NB4 (cell line): ENCODE results near the gene QSOX2.
"Not testable (repeated sequence)": the region's sequence is repeated elsewhere in the genome, so short reads cannot be mapped to it uniquely, and the experiment has no call there.

Experiments used
- POLR2A ChIP-seq: IDR thresholded peaks from 2 replicates; pipeline ENCODE4 v1.6.1; 2011; ENCODE audit warnings: mild to moderate bottlenecking; ENCODE audit not compliant: insufficient read length; ENCODE audit errors: extremely low read depth
- TF ChIP-seq, protein P1 (sequence below): IDR thresholded peaks from one replicate; pipeline ENCODE4 v1.5.1; 2012; ENCODE audit warnings: low read depth, low read length

DNA sequence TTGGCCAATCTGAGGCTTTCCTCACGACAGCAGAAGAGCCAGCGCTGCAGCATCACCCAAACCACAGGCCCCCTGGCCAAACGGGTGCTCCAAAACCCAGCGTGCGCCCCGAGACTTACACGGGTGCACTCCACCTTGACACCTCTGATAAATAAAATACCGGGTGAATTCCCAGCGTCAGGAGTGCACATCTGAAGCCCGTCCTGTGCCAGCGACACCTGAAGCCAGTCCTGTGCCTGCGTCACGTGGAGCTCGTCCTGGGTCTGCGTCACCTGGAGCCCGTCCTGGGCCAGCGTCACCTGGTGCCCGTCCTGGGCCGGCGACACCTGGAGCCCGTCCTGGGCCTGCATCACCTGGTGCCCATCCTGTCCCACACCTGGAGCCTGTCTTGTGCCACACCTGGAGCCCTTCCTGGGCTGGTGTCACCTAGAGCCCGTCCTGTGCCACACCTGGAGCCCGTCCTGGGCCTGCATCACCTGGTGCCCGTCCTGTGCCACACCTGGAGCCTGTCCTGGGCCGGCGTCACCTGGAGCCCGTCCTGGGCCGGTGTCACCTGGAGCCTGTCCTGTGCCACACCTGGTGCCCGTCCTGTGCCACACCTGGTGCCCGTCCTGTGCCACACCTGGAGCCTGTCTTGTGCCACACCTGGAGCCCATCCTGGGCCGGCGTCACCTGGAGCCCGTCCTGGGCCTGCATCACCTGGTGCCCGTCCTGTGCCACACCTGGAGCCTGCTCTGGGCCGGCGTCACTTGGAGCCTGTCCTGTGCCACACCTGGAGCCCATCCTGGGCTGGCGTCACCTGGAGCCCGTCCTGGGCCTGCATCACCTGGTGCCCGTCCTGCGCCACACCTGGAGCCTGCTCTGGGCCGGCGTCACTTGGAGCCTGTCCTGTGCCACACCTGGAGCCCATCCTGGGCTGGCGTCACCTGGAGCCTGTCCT lies 8.9 kb downstream of the QSOX2 start:
- TF ChIP-seq POLR2A: not testable (repeated sequence)
- TF ChIP-seq, protein P1, sequence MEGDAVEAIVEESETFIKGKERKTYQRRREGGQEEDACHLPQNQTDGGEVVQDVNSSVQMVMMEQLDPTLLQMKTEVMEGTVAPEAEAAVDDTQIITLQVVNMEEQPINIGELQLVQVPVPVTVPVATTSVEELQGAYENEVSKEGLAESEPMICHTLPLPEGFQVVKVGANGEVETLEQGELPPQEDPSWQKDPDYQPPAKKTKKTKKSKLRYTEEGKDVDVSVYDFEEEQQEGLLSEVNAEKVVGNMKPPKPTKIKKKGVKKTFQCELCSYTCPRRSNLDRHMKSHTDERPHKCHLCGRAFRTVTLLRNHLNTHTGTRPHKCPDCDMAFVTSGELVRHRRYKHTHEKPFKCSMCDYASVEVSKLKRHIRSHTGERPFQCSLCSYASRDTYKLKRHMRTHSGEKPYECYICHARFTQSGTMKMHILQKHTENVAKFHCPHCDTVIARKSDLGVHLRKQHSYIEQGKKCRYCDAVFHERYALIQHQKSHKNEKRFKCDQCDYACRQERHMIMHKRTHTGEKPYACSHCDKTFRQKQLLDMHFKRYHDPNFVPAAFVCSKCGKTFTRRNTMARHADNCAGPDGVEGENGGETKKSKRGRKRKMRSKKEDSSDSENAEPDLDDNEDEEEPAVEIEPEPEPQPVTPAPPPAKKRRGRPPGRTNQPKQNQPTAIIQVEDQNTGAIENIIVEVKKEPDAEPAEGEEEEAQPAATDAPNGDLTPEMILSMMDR: not testable (repeated sequence)
